HFFc6 (cell line): Measurements from ENCODE around the gene ADCY4. TPM values are rescaled to one million over a fixed set of nuclear protein-coding genes. Genes with fewer than 3 reads are reported as not detected.

Source experiments
- DNase-seq: peaks from one replicate; pipeline ENCODE4 v3.0.0-alpha.2; 2018
- H3K27ac Mint-ChIP-seq: 2 replicates; pipeline ENCODE4 v1.8.0; 2020; ENCODE audit warnings: mild to moderate bottlenecking, mixed read lengths
- H3K27me3 Mint-ChIP-seq: 2 replicates; pipeline ENCODE4 v1.8.0; 2021; ENCODE audit warnings: mild to moderate bottlenecking, moderate library complexity, mixed read lengths; ENCODE audit not compliant: insufficient read depth
- H3K36me3 Mint-ChIP-seq: 2 replicates; pipeline ENCODE4 v1.8.0; 2021; ENCODE audit warnings: low read depth, mixed read lengths
- H3K4me1 Mint-ChIP-seq: 2 replicates; pipeline ENCODE4 v1.8.0; 2020; ENCODE audit warnings: low read depth, mixed read lengths
- H3K4me3 Mint-ChIP-seq: 2 replicates; pipeline ENCODE4 v1.8.0; 2020; ENCODE audit warnings: mild to moderate bottlenecking, moderate library complexity, mixed read lengths
- H3K9me3 Mint-ChIP-seq: 2 replicates; pipeline ENCODE4 v1.8.0; 2020; ENCODE audit warnings: mild to moderate bottlenecking, mixed read lengths
- total RNA-seq, 6 experiments: library from RNA; stranded (reverse); fragmentation: NEBNext Ultra II Directional; extraction: Animal tissue kit (Norgen Biotek cat#: 25700); gene quantifications; 2 replicates in 1 of 6; 3 replicates in 5 of 6; pipeline ENCODE4 v1.2.3, GENCODE V29; 2021
- TF ChIP-seq, protein P1 (sequence below): fragments of 200-600 bp; sonication (generic); IDR thresholded peaks from 2 replicates; pipeline ENCODE4 v1.5.0; 2021; ENCODE audit warnings: antibody characterized with exemption, mild to moderate bottlenecking

The ADCY4 gene
- total RNA-seq, 6 experiments from 2014 or later = 0.25 to 0.41 (median 0.34) TPM; not detected in 3

DNA sequence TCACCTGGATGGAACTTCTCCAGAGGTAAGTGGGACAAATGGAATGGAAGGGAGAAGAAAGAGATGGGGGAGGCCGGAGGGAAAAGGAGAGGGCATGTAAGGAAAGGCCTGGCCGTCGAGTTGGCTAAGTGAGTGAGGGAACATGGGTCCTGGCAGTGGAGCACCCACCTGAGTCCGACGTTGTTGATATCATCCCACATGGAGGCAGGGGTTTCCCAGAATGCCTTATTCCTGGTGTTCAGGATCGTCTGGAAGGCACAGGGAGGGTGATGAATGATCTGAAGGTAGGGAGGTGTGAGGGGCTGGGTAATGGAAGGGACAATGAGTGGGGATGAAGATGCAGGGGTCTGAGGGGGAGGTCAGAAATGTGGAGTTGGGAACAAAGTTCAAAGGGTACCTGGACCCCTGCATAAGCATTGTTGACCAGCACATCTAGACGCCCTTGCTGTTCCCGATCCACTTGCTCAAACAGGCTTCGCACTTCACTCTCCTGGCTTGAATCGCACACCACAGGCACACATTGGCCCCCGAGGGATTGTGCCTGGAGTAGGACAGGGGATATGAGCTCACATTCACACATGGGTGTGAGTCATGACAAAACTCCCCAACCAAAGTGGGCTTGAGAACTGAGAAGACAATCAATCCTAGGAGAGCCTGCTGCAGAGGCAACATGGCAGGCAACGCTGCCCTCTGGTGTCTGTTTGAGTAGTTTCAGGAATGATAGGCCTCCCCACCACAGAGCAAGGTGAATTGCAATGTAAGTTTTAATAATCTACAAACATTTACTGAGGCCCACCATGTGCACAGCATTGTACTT lies 38.3 kb downstream of the ADCY4 start:
- peaks cover 2% of the 10 kb centered on the region; the same call in 1 of the 2 replicates for H3K27me3 Mint-ChIP-seq
- DNase-seq = peak; percentile 89
- peaks cover 49% of the 10 kb centered on the region for H3K4me1 Mint-ChIP-seq
- TF ChIP-seq, protein P1, sequence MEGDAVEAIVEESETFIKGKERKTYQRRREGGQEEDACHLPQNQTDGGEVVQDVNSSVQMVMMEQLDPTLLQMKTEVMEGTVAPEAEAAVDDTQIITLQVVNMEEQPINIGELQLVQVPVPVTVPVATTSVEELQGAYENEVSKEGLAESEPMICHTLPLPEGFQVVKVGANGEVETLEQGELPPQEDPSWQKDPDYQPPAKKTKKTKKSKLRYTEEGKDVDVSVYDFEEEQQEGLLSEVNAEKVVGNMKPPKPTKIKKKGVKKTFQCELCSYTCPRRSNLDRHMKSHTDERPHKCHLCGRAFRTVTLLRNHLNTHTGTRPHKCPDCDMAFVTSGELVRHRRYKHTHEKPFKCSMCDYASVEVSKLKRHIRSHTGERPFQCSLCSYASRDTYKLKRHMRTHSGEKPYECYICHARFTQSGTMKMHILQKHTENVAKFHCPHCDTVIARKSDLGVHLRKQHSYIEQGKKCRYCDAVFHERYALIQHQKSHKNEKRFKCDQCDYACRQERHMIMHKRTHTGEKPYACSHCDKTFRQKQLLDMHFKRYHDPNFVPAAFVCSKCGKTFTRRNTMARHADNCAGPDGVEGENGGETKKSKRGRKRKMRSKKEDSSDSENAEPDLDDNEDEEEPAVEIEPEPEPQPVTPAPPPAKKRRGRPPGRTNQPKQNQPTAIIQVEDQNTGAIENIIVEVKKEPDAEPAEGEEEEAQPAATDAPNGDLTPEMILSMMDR = peak; percentile 85
- peak overlapping the region; percentile 85 for H3K27ac Mint-ChIP-seq
- no peaks in the 10 kb centered on the region for H3K9me3 Mint-ChIP-seq
- H3K4me3 Mint-ChIP-seq = no peak overlapping the region
- peaks cover 17% of the 10 kb centered on the region for H3K36me3 Mint-ChIP-seq

DNA sequence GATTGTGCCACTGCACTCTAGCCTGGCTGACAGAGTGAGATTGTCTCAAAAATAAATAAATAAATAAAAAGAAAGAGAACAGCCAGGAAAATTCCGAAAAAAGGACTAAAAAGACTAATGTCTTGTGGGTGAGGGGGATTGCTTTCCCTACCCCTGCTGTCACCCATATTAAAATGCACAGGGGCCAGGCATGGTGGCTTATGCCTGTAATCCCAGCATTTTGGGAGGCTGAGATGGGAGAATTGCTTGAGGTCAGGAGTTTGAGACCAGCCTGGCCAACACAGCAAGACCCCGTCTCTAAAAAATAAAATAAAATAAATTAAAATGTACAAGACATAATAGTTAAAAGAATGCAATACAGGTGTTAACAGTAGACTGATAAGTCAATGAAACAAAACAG lies 41.3 kb downstream of the ADCY4 start:
- H3K27ac Mint-ChIP-seq = no peak overlapping the region
- DNase-seq = no peak
- TF ChIP-seq, protein P1 = no peak
- peaks cover 15% of the 10 kb centered on the region for H3K36me3 Mint-ChIP-seq
- H3K27me3 Mint-ChIP-seq = peaks cover 2% of the 10 kb centered on the region; the same call in 1 of the 2 replicates
- H3K9me3 Mint-ChIP-seq = no peaks in the 10 kb centered on the region
- no peak overlapping the region for H3K4me3 Mint-ChIP-seq
- H3K4me1 Mint-ChIP-seq = peaks cover 27% of the 10 kb centered on the region

DNA sequence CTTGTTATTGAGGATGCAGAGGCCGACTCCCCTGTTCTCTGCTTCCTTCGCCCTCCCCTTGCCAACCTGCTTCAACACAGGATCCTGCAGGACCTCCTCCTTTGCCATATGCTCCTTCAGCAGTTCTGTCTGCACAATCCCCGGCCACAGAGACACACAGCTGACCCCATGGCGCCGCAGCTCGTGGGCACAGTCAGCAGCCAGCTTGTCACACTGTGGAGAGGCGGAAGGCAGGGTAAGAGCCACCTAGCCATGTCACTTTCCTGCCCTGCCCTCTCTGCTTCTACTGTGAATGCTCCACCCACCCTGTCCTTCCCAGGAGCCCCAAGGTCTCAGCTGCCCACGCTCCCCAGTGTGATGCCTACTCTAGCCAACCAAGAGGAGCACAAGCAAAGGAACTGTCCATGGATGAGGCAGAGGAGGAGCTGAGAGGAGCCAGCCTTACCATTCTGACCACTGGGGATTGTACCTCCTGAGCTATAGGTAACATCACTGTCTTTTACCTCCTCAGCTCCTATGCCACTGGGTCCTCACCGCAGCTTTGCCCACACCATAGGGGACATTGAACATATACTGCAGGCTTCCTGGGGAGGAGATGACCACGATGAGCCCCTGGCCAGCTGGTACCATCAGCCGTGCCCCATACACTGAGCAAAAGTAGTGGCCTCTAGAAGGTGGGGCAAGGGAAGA lies 42.6 kb downstream of the ADCY4 start:
- Mint-ChIP-seq H3K27me3 (peaks cover 2% of the 10 kb centered on the region; the same call in 1 of the 2 replicates), H3K36me3 (peaks cover 15% of the 10 kb centered on the region), H3K27ac (no peak overlapping the region), H3K4me3 (no peak overlapping the region), H3K4me1 (peaks cover 14% of the 10 kb centered on the region), H3K9me3 (no peaks in the 10 kb centered on the region)
- TF ChIP-seq, protein P1 = no peak
- DNase-seq = no peak

DNA sequence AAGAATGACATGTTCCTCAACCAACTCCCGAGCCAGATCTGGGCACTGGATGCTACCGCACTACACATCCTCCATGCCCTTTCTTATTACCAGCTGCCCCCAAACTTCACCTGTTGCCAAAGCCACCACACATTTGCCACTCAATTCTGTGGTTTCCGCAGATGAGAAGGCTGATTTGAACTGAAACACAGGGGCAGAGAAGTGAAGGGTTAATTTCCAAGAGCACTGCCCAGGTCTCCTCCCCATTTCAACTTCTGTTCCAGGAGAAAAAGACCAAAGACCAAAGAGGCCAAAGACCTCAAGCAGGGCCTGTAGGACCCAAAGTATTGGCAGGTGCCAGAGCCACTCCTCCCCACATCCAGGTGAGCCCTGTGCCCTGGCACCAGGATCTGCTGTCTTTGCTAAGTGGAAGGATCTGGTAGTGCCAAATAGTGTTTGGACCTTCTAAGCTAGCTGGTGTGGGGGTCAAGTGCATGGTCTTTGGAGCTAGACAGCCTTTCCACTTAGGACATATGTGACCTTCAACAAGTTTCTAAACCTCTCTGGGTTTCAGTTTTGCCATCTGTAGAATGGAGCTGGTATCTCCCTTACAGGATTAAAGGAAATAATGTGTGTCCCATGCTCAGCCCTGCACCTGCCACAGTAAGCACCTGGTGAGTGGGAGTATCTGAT lies 43.3 kb downstream of the ADCY4 start:
- Mint-ChIP-seq H3K27ac (no peak overlapping the region), H3K36me3 (peaks cover 14% of the 10 kb centered on the region), H3K9me3 (no peaks in the 10 kb centered on the region), H3K27me3 (peaks cover 2% of the 10 kb centered on the region; the same call in 1 of the 2 replicates), H3K4me1 (peaks cover 7% of the 10 kb centered on the region), H3K4me3 (no peak overlapping the region)
- TF ChIP-seq, protein P1 = no peak
- no peak for DNase-seq

DNA sequence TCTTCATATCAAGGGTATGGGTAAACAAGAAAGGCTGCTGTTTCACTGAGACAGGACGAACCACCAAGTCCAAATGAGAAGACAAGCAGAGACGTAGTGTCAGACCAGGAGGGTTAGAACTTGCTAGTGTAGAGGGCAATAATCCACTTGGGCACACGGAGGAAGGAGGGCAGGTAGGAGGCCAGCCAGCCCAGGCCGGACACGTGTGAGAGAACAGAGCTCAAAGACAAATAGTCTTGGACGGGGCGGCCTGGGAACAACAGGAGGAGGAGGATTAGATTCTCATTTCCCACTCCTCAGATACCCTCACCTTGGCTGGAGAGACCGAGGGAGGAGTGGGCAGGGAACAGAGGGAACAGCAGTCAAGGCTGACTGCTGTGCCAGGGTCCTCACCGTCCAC lies 44.1 kb downstream of the ADCY4 start:
- TF ChIP-seq, protein P1 = no peak
- no peak overlapping the region for H3K27ac Mint-ChIP-seq
- H3K9me3 Mint-ChIP-seq = no peaks in the 10 kb centered on the region
- H3K4me3 Mint-ChIP-seq = no peak overlapping the region
- H3K27me3 Mint-ChIP-seq = peaks cover 2% of the 10 kb centered on the region; the same call in 1 of the 2 replicates
- H3K36me3 Mint-ChIP-seq = peaks cover 7% of the 10 kb centered on the region; the same call in 1 of the 2 replicates
- no peak for DNase-seq
- H3K4me1 Mint-ChIP-seq = no peaks in the 10 kb centered on the region
